ENCODE results near the gene ITIH5.

ITIH5 gene

GRCh38 chr10:7626283-7626682 is 40.5 kb downstream of the ITIH5 start:
- DNase-seq (ENCODE audit: low read depth), result no peak

DNA sequence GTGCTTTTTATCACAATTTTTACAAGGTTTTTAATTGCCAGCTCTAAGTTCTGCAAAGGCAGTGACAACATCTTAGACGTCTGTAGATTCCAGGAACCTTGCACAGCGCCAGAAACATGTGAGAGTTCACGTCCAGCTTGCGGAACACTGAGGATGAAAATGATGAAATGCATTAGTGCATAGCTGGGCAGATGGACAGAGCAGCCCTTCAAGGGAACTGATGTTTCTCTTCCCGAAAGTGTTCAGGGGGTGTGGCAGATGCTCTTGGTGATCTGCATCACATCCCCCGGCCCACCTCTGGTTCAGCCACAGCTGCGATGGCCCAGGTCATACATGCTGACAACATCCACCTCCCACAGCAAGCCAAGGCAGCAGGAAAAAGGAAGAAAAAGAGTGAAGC is 40.9 kb downstream of the ITIH5 start:
- DNase-seq (ENCODE audit: low read depth), result no peak

GRCh38 chr10:7625009-7625408 is 41.8 kb downstream of the ITIH5 start:
- DNase-seq (ENCODE audit: low read depth), result no peak

DNA sequence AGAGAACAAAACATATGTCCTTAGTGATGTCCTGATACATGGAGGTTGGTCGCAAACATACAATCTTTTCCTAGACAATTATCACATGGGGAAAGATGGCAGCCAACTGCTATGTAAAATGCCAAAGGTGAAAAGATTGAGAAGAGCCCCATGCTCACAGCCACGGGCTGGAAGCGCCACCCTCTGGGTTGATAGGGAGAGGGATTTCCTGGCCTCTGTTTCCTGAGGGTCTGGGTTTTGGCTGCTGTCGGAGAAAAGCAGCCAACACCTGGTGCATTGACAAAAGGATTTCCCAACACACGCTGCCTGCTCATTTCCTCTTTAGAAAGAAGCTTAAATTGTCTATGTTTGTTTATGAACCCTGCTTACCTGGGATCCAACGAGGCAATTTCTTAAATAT is 43.8 kb downstream of the ITIH5 start:
- DNase-seq (ENCODE audit: low read depth), result no peak

DNA sequence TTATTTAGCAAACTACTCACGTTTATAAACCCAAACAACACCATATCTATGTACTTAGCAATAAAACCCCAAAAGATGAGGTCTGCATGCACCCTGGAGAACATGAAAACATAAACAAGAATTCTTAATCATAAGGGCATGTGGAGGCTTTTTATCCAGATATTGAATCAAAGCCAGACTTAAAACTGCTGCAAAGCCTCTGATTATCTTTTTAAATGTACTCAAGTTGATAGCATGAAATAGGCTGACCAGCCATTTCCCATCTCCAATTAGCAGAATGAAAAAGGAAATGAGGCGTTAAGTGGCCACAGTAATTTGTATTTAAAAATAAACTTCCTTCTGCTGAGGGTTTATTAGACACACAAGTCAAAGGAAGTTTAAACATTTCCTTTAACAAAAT is 48.3 kb downstream of the ITIH5 start:
- DNase-seq (ENCODE audit: low read depth), result no peak

- DNase-seq (ENCODE audit: low read depth), result no peak
Measured at GRCh38 chr10:7611909-7612308, 54.9 kb downstream of the ITIH5 start.

- no peak for DNase-seq (ENCODE audit: low read depth)
Measured at GRCh38 chr10:7610651-7611389, 55.9 kb downstream of the ITIH5 start.

- DNase-seq (ENCODE audit: low read depth), result no peak
Measured at GRCh38 chr10:7610026-7610425, 56.7 kb downstream of the ITIH5 start.

DNA sequence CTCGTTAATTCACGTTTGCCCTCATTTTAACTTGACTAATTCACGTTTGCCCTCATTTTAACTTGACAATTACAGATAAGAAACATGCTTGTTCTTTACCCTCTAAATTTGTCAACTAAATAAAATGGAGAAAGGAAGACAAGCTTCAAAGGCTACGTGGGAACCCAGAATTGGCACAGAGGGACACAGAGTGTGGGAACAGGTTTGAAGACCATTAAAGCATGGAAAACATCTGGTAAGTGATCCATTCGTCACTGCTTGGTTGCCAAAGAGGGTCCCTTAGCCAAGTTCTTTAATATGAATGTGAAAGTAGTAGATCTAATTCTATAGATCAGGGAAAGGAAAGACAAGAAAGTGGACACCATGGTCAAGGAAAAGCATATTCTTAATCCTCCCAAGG is 57.2 kb downstream of the ITIH5 start:
- no peak for DNase-seq (ENCODE audit: low read depth)

DNA sequence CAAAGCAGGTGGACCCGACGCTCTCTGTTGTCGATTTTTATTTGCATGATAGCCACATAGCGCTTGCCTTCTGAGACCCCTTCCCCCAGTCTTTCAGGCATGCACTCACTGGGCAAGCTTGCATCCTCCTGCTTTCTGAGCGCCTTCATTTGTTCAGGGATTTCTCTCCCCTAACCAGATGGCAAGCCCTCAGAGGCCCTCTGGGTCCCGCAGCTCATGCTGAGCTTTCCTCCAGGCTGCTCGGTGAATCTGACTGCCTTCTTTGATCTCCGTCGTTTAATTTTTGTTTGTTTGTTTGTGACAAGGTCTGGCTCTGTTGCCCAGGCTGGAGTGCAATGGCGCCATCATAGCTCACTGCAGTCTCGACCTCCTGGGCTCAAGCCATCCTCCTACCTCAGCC is 58.8 kb downstream of the ITIH5 start:
- DNase-seq (ENCODE audit: low read depth), result no peak

DNA sequence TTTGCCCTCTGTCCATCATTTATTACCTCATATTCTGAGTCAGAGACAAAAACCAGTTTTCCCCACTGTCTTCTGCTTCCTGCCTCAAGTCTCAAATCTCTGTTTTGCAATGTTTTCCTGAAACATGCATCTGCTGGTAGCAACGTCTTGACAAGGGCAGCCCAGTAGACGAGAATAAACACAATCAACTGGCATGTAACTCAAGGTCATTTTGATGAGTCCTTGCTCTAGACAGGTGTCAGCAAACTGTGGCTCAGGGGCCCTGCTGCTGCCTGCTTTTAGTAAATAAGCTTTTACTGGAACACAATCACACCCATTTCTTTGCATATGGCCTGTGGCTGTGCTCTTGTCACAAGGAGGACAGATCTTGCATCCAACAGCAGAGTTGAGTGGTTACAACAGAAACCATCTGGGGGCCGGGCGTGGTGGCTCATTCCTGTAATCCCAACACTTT is 59.8 kb downstream of the ITIH5 start:
- DNase-seq (ENCODE audit: low read depth), result no peak

GRCh38 chr10:7605565-7606295 is 61.0 kb downstream of the ITIH5 start:
- DNase-seq (ENCODE audit: low read depth), result no peak

DNA sequence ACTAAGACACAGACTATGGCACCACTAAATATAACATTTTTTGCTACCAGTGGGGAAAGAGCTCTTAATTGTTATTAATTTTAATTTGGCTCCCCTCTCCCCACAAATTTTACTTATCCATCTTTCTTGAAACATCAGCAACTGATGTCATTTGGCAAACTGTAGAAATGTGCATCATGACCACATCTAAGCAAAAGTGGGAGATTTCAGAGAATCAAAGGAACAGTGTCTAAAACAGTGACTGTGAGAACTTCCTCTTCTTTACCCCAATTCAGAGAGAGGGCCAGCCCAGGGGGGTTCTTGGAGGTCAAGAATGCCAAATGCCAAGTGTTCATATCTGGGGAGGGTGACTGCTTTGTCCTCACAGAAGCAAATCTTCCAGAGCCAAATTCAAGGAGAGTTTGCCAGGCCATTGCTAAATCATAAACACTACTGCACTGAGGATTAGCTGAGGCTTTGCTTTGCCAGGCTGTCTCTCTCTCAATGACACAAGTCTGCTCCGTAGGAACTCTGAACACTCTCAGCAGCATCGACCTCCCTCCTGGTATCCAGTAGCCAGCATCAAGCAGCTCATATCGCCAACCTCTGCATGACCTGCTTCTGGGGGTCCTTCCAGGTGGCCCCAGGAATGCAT is 65.6 kb downstream of the ITIH5 start:
- no peak for DNase-seq (ENCODE audit: low read depth)

DNA sequence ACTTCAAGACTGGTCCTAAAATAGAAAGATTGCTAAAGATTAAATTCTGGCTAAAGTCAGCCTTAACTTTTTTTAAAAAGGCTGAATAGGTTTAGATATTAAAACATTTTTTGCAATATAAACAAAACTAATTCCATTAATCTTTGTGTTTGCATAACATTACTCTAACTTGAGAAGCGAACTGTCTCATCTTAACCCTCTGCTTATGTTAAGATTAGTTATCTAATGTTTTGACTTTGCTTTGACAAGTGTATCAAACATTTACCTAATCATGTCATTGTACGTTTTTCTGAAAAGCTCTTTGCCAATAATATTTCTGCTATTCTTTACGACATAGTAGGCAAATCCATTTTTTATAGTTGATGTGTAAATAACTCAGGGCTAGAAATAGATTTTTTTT is 68.0 kb downstream of the ITIH5 start:
- DNase-seq (ENCODE audit: low read depth), result no peak

DNA sequence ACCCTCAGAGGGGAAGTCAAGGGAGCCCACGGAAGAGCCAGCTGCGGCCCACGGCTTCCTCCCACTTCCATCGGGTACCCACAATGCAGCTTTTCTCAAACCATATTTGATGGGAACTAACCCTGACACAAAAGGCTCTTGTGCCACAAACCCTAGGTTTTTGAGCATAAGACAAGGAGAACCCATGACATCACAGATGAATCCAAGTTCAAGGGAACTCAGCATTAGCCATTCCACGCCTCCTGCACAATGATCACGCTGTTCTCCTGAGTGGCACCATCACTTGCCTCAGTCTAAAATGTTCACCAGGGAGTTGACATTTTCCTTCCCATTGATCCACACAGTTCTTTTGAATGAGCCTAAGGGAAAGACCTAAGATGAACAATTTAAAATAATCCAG is 70.4 kb downstream of the ITIH5 start:
- DNase-seq (ENCODE audit: low read depth), result no peak

DNA sequence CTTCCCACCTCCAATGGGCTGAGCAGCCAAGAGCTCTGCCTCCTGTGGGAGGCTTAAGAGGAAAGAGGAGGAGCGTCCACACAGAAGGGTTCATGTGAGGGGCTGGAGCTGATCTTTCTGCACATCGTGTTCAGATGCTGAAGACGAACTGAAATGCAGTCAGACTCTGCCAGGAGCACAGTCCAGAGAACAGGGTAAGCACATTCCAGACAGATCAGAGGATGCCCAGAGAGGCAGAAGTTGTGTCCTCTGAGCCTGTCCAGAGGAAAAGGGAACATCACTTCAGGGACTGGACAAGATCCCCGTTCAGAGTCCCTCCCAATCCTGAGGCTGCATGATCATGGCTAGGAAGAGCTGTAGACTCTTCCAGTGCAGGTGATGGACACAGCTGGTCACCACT is 72.9 kb downstream of the ITIH5 start:
- no peak for DNase-seq (ENCODE audit: low read depth)

- no peak for DNase-seq (ENCODE audit: low read depth)
Measured at GRCh38 chr10:7593063-7593462, 73.7 kb downstream of the ITIH5 start.

GRCh38 chr10:7592627-7593026 is 74.1 kb downstream of the ITIH5 start:
- DNase-seq (ENCODE audit: low read depth), result no peak

GRCh38 chr10:7590271-7590670 is 76.5 kb downstream of the ITIH5 start:
- no peak for DNase-seq (ENCODE audit: low read depth)

DNA sequence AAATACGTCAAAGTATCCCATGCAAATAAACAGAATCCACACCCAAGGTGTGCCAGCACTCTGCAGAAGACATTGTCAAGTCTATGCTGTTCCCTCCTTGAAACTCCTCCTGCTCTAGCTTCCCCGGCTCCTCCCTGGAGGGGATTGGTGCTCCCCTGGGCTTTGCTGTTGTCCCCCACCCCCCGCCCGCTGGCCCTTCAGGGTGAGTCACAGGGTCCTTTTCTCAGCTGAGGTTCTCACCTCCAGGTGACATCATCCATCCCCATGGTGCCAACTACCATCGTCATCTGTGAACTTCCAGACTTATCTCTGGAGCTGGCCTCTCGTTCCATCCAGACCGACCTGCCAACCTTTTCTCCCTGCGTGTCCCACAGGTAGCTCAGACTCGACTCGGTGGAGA is 77.0 kb downstream of the ITIH5 start:
- no peak for DNase-seq (ENCODE audit: low read depth)

GRCh38 chr10:7587865-7588188 is 78.9 kb downstream of the ITIH5 start:
- no peak for DNase-seq (ENCODE audit: low read depth)

- no peak for DNase-seq (ENCODE audit: low read depth)
Measured at GRCh38 chr10:7587168-7587864, 79.5 kb downstream of the ITIH5 start.

GRCh38 chr10:7585228-7585627 is 81.5 kb downstream of the ITIH5 start:
- no peak for DNase-seq (ENCODE audit: low read depth)
